K562 (cell line): Measurements from ENCODE around the gene PLXNA2. TPM values are rescaled to one million over a fixed set of nuclear protein-coding genes. Genes with fewer than 3 reads are reported as not detected.

ENCODE experiments used
- ATAC-seq: fragments of 200-7000 bp; cut with Tn5 transposase; 3 replicates; pipeline ENCODE4 v1.9.1; 2020; ENCODE audit warnings: moderate library complexity
- BruUV-seq: library from RNA; stranded (reverse); fragments of 400-500 nt; replicated peaks from 2 replicates; lab custom pipeline; 2021; lab: Mats Ljungman, UMichigan
- CTCF ChIA-PET: fragments of 300-600 bp; formaldehyde crosslinking; extraction: SDS; loops from one replicate; lab custom pipeline; 2021; ENCODE audit warnings: low intra/inter-chr PET ratio; lab: Yijun Ruan, JAX
- POLR2A ChIA-PET: fragments of 300-600, 350-650 bp; sonication (Branson Sonifier 250); formaldehyde crosslinking; extraction: SDS; loops from one replicate; lab custom pipeline; 2021; ENCODE audit warnings: antibody characterized with exemption, inconsistent platforms; lab: Yijun Ruan, JAX
- DNase-seq, 4 experiments: peaks; one replicate each; pipeline versions ENCODE4 v3.0.0 to v3.0.0-alpha.2; 2011 to 2018; ENCODE audit warnings: low spot score in 3 of 4, mixed read lengths in 3 of 4; ENCODE audit errors: extremely low read depth in 1 of 4
- FAIRE-seq: peaks from 2 replicates; lab custom pipeline; 2011; peaks lifted over from hg19 to GRCh38; lab: Jason Lieb, UNC
- H2AFZ ChIP-seq: 2 replicates; pipeline ENCODE4 v1.6.0; 2011; ENCODE audit warnings: low read depth, low read length, control low read depth, inconsistent platforms
- H3K27ac ChIP-seq: fragments of 200-600 bp; 3 replicates; pipeline ENCODE4 v1.8.0; 2011; ENCODE audit warnings: low read depth, mild to moderate bottlenecking, control low read depth, inconsistent platforms, low read length, moderate library complexity, mixed read lengths; ENCODE audit errors: extremely low read depth
- H3K27me3 ChIP-seq, 2 experiments: fragments of 300-600 bp in 1 of 2; 2 replicates in 1 of 2; 3 replicates in 1 of 2; pipeline versions ENCODE4 v1.6.0 to v1.8.0; 2011; ENCODE audit warnings: inconsistent platforms in 2 of 2, low read length in 2 of 2, mild to moderate bottlenecking in 1 of 2, mixed read lengths in 1 of 2, moderate library complexity in 1 of 2; ENCODE audit not compliant: control insufficient read depth in 2 of 2, insufficient read depth in 2 of 2
- H3K36me3 ChIP-seq: fragments of 300-600 bp; 3 replicates; pipeline ENCODE4 v1.8.0; 2011; ENCODE audit warnings: mild to moderate bottlenecking, low read length, inconsistent platforms; ENCODE audit not compliant: control insufficient read depth, insufficient read depth
- H3K4me1 ChIP-seq, 2 experiments: fragments of 200-600 bp in 1 of 2; replicated peaks in 1 of 2; 2 replicates in 1 of 2; 3 replicates in 1 of 2; pipeline versions ENCODE4 v1.5.1 to v1.8.0; 2011; ENCODE audit warnings: inconsistent platforms in 2 of 2, low read length in 2 of 2, mild to moderate bottlenecking in 1 of 2, mixed read lengths in 1 of 2, moderate library complexity in 1 of 2; ENCODE audit not compliant: control insufficient read depth in 2 of 2, insufficient read depth in 2 of 2
- H3K4me2 ChIP-seq: 2 replicates; pipeline ENCODE4 v1.6.1; 2011; ENCODE audit warnings: low read length, control low read depth, inconsistent platforms, mixed read lengths; ENCODE audit not compliant: insufficient read depth
- H3K4me3 ChIP-seq: fragments of 200-600 bp; sonication (generic), shearing (Covaris generic); 2 replicates; pipeline ENCODE4 v1.5.1; 2016; ENCODE audit warnings: control low read depth, inconsistent platforms
- H3K79me2 ChIP-seq: fragments of 200-600 bp; 3 replicates; pipeline ENCODE4 v1.8.0; 2011; ENCODE audit warnings: low read length, inconsistent platforms; ENCODE audit not compliant: control insufficient read depth, insufficient read depth
- H3K9ac ChIP-seq, 2 experiments: 2 replicates each; pipeline versions ENCODE4 v1.6.0 to v1.6.1; 2011; ENCODE audit warnings: low read depth in 2 of 2, low read length in 2 of 2, control low read depth in 1 of 2, inconsistent platforms in 1 of 2, mild to moderate bottlenecking in 1 of 2, mixed read lengths in 1 of 2; ENCODE audit not compliant: insufficient read depth in 1 of 2
- H3K9me1 ChIP-seq: one replicate; pipeline ENCODE4 v1.6.0; 2011; ENCODE audit warnings: inconsistent platforms, mild to moderate bottlenecking, low read length, moderate library complexity; ENCODE audit not compliant: control insufficient read depth, insufficient read depth
- H3K9me3 ChIP-seq: replicated peaks from 2 replicates; pipeline ENCODE4 v1.5.1; 2011; ENCODE audit warnings: low read depth, low read length, inconsistent platforms; ENCODE audit not compliant: control insufficient read depth, insufficient read depth
- H4K20me1 ChIP-seq: replicated peaks from 2 replicates; pipeline ENCODE4 v1.6.1; 2011; ENCODE audit warnings: low read length, inconsistent platforms, mixed read lengths; ENCODE audit not compliant: control insufficient read depth, insufficient read depth
- CBX3 ChIP-seq, 2 experiments: IDR thresholded peaks; 1 replicate in 1 of 2; 2 replicates in 1 of 2; pipeline ENCODE4 v1.6.1; 2012; ENCODE audit warnings: inconsistent platforms in 2 of 2, low read length in 2 of 2, borderline replicate concordance in 1 of 2, control low read depth in 1 of 2
- FOXJ3 ChIP-seq: sonication (generic); formaldehyde crosslinking; IDR thresholded peaks from 2 replicates; pipeline ENCODE4 v1.4.0; 2020; ENCODE audit warnings: mild to moderate bottlenecking, missing genetic modification reagents
- NUFIP1 ChIP-seq: fragments of 450-650 bp; IDR thresholded peaks from 2 replicates; pipeline ENCODE4 v1.6.1; 2018; ENCODE audit not compliant: partially characterized antibody
- SP1 ChIP-seq: sonication (generic); formaldehyde crosslinking; IDR thresholded peaks from 2 replicates; pipeline ENCODE4 v1.8.1; 2022; ENCODE audit warnings: mild to moderate bottlenecking, missing genetic modification reagents
- TAF7 ChIP-seq: fragments of 450-650 bp; IDR thresholded peaks from 2 replicates; pipeline ENCODE4 v1.6.1; 2016; ENCODE audit warnings: missing genetic modification characterization, missing compliant biosample characterization
- TCFL5 ChIP-seq: fragments of 250-450 bp; sonication (Bioruptor Pico); conservative IDR thresholded peaks from 2 replicates; pipeline ENCODE4 v1.6.1; 2021; ENCODE audit warnings: mild to moderate bottlenecking, moderate library complexity, matching md5 sums
- ZNF212 ChIP-seq: fragments of 450-650 bp; formaldehyde crosslinking; IDR thresholded peaks from 2 replicates; pipeline ENCODE4 v1.4.0; 2020; ENCODE audit warnings: mild to moderate bottlenecking
- ZNF224 ChIP-seq: sonication (generic); formaldehyde crosslinking; IDR thresholded peaks from 2 replicates; pipeline ENCODE4 v1.8.0; 2022; ENCODE audit warnings: mild to moderate bottlenecking, missing genetic modification reagents
- ZNF561 ChIP-seq: fragments of 450-650 bp; formaldehyde crosslinking; conservative IDR thresholded peaks from 2 replicates; pipeline ENCODE4 v1.4.0; 2020; ENCODE audit warnings: mild to moderate bottlenecking, moderate library complexity
- WGBS: fragments of 100-300 bp; shearing (Covaris generic); methylation state at CpG from one replicate; pipeline ENCODE4 v1.1.6; 2016; ENCODE audit warnings: low coverage, mixed read lengths; ENCODE audit not compliant: insufficient coverage; ENCODE audit errors: missing lambda C conversion rate; 5-methylcytosine and 5-hydroxymethylcytosine counted together
- in situ Hi-C: fragments of 300-500 bp; cut with MboI; formaldehyde crosslinking; loops from 4 replicates; pipeline ENCODE4 v1.15.0; 2018; ENCODE audit warnings: inconsistent platforms, mixed read lengths
- intact Hi-C: fragments of 100-400 bp; cut with micrococcal nuclease; formaldehyde crosslinking; loops from 2 replicates; pipeline ENCODE4 v1.14.2; 2022
- polyA plus RNA-seq, 8 experiments: library from polyadenylated mRNA; depleted of rRNA in 4 of 8; stranded (reverse) in 5 of 8; unstranded in 3 of 8; fragments of >200 nt; fragmentation: Nextera tagmentation in 2 of 8; fragmentation: Illumina TruSeq in 1 of 8; extraction: Ambion mirVana in 2 of 8; extraction: Trizol in 1 of 8; gene quantifications; 2 replicates each; pipeline versions ENCODE4 v1.2.1 to v1.2.3, GENCODE V29; 2011 to 2014; ENCODE audit warnings: inconsistent platforms in 1 of 8, missing spikeins in 1 of 8
- total RNA-seq, 7 experiments: library from RNA; depleted of rRNA in 6 of 7; stranded (reverse); fragments of >200 nt in 6 of 7; fragmentation: Illumina TruSeq in 2 of 7; extraction: Trizol in 2 of 7; gene quantifications; 2 replicates each; pipeline versions ENCODE4 v1.2.1 to v1.2.3, GENCODE V29; 2011 to 2021; ENCODE audit warnings: low replicate concordance in 1 of 7
- TF ChIP-seq, protein P1 (sequence below): fragments of 450-650 bp; formaldehyde crosslinking; IDR thresholded peaks from 2 replicates; pipeline ENCODE4 v1.4.0; 2020; ENCODE audit warnings: mild to moderate bottlenecking, moderate library complexity
- TF ChIP-seq, protein P2 (sequence below): IDR thresholded peaks from 2 replicates; pipeline ENCODE4 v1.6.1; 2011; ENCODE audit warnings: borderline replicate concordance, low read depth, mild to moderate bottlenecking, moderate library complexity, low read length; ENCODE audit not compliant: insufficient read depth, poor library complexity, severe bottlenecking
- TF ChIP-seq, protein P3 (sequence below): sonication (generic); formaldehyde crosslinking; IDR thresholded peaks from 2 replicates; pipeline ENCODE4 v1.8.1; 2023; ENCODE audit warnings: mild to moderate bottlenecking, missing genetic modification reagents
- TF ChIP-seq, protein P4 (sequence below), 2 experiments: IDR thresholded peaks; 2 replicates each; pipeline ENCODE4 v1.6.1; 2012; ENCODE audit warnings: improper control_type of control experiment in 2 of 2, low read depth in 2 of 2, low read length in 2 of 2, borderline replicate concordance in 1 of 2

Gene PLXNA2
- total and polyA plus RNA-seq, 9 of the 15 experiments (the other 6 are each of a cell fraction or from before 2014, with no cell fraction given): 0.01 to 1.3 (median 0.32) TPM

DNA sequence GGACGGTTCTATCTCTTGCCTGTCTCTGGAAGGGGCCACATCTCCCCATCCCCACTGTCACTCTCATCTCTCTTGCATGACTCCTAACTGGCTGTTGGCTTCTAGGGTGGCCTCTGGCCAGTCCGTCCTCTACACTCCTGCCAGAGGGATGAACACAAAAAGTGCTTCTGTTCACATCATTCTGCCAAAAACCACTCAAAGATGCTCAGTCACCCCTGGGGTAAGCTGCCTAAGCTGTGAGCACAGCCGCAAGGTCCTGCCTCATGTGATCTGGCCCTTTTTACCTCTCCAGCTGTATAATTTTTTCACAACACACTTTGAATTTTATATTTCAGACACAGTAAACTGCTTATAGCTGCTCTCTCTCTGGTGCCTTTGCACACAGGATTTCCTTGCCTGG, 235.7 kb downstream of the PLXNA2 start:
- Histone ChIP-seq H3K9me3 (no peaks in the 10 kb centered on the region), H3K9ac (no peak overlapping the region), H2AFZ (no peak overlapping the region), H3K4me2 (no peak overlapping the region), H3K27ac (no peak overlapping the region), H3K4me3 (no peak overlapping the region), H4K20me1 (0 out of 2 replicates have a peak, but pooled peaks cover 2% of the 10 kb centered on the region), H3K79me2 (no peaks in the 10 kb centered on the region), H3K4me1 (no peaks in the 10 kb centered on the region), H3K27me3 (peaks cover 29 to 68% of the 10 kb centered on the region in 2 experiments; a peak in 4 of 5 replicates), H3K36me3 (no peaks in the 10 kb centered on the region), H3K9me1 (no peaks in the 10 kb centered on the region)
- CTCF ChIA-PET: no interaction called here
- FAIRE-seq: no peak
- no peak; the same call in 1 of the 3 replicates for ATAC-seq
- in situ Hi-C loops: loop anchor here (25.0 kb wide), 1 partner anchor 1204 kb away; no protein-coding TSS in a partner anchor
- POLR2A ChIA-PET: interaction anchor here (0.5 to 1.9 kb wide), 6 partner anchors 11 to 1513 kb away, joined by 3 to 4 read pairs (median 3); no protein-coding TSS in a partner anchor
- BruUV-seq: no TSS peak
- no peak for DNase-seq
- intact Hi-C loops: no loop called here
- WGBS: 2% methylated on average over 3 of the region's 3 CpGs
- TF ChIP-seq ZNF212 (no peak), FOXJ3 (CRISPR knock-in tag) (no peak), SP1 (no peak), NUFIP1 (no peak), TAF7 (tag) (no peak), ZNF561 (CRISPR knock-in tag) (no peak), TCFL5 (CRISPR knock-in tag) (no peak), ZNF224 (CRISPR knock-in tag) (no peak), CBX3 (IDR thresholded peaks at IDR 0.05; ENCODE audit: borderline replicate concordance in 1 of 2, low read length in 2 of 2) (no peak)
- TF ChIP-seq, protein P1, sequence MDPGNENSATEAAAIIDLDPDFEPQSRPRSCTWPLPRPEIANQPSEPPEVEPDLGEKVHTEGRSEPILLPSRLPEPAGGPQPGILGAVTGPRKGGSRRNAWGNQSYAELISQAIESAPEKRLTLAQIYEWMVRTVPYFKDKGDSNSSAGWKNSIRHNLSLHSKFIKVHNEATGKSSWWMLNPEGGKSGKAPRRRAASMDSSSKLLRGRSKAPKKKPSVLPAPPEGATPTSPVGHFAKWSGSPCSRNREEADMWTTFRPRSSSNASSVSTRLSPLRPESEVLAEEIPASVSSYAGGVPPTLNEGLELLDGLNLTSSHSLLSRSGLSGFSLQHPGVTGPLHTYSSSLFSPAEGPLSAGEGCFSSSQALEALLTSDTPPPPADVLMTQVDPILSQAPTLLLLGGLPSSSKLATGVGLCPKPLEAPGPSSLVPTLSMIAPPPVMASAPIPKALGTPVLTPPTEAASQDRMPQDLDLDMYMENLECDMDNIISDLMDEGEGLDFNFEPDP (CRISPR knock-in tag): no peak
- TF ChIP-seq, protein P2, sequence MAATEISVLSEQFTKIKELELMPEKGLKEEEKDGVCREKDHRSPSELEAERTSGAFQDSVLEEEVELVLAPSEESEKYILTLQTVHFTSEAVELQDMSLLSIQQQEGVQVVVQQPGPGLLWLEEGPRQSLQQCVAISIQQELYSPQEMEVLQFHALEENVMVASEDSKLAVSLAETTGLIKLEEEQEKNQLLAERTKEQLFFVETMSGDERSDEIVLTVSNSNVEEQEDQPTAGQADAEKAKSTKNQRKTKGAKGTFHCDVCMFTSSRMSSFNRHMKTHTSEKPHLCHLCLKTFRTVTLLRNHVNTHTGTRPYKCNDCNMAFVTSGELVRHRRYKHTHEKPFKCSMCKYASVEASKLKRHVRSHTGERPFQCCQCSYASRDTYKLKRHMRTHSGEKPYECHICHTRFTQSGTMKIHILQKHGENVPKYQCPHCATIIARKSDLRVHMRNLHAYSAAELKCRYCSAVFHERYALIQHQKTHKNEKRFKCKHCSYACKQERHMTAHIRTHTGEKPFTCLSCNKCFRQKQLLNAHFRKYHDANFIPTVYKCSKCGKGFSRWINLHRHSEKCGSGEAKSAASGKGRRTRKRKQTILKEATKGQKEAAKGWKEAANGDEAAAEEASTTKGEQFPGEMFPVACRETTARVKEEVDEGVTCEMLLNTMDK: no peak
- TF ChIP-seq, protein P3, sequence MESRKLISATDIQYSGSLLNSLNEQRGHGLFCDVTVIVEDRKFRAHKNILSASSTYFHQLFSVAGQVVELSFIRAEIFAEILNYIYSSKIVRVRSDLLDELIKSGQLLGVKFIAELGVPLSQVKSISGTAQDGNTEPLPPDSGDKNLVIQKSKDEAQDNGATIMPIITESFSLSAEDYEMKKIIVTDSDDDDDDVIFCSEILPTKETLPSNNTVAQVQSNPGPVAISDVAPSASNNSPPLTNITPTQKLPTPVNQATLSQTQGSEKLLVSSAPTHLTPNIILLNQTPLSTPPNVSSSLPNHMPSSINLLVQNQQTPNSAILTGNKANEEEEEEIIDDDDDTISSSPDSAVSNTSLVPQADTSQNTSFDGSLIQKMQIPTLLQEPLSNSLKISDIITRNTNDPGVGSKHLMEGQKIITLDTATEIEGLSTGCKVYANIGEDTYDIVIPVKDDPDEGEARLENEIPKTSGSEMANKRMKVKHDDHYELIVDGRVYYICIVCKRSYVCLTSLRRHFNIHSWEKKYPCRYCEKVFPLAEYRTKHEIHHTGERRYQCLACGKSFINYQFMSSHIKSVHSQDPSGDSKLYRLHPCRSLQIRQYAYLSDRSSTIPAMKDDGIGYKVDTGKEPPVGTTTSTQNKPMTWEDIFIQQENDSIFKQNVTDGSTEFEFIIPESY: no peak
- TF ChIP-seq, protein P4, sequence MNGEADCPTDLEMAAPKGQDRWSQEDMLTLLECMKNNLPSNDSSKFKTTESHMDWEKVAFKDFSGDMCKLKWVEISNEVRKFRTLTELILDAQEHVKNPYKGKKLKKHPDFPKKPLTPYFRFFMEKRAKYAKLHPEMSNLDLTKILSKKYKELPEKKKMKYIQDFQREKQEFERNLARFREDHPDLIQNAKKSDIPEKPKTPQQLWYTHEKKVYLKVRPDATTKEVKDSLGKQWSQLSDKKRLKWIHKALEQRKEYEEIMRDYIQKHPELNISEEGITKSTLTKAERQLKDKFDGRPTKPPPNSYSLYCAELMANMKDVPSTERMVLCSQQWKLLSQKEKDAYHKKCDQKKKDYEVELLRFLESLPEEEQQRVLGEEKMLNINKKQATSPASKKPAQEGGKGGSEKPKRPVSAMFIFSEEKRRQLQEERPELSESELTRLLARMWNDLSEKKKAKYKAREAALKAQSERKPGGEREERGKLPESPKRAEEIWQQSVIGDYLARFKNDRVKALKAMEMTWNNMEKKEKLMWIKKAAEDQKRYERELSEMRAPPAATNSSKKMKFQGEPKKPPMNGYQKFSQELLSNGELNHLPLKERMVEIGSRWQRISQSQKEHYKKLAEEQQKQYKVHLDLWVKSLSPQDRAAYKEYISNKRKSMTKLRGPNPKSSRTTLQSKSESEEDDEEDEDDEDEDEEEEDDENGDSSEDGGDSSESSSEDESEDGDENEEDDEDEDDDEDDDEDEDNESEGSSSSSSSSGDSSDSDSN (IDR thresholded peaks at IDR 0.05; ENCODE audit: borderline replicate concordance in 1 of 2, low read depth in 2 of 2, low read length in 2 of 2): no peak
